ENCODE data around the gene PHF2. TPM values are rescaled to one million over a fixed set of nuclear protein-coding genes. Genes with fewer than 3 reads are reported as not detected.

The PHF2 gene
- total RNA-seq (2014; rRNA removed): 15.2 and 16.7 TPM in 2 replicates
- polyA plus RNA-seq (2012): 9.1 TPM

- no peak for DNase-seq (ENCODE audit: low read depth)
These were observed at the start of gene PHF2 for GRCh38 chr9:93576258-93577077. Gene PHF2 (plus strand): TSS chr9:93576584. CDS start chr9:93576774, 190 bp downstream.

- DNase-seq (ENCODE audit: low read depth): peak; percentile 19
These were observed 45.0 kb upstream of the PHF2 start for GRCh38 chr9:93531374-93531773.

- no peak for DNase-seq (ENCODE audit: low read depth)
These were observed 44.2 kb upstream of the PHF2 start for GRCh38 chr9:93532141-93532540.

GRCh38 chr9:93533863-93534262 is 42.5 kb upstream of the PHF2 start:
- DNase-seq (ENCODE audit: low read depth): no peak

GRCh38 chr9:93536167-93536566 is 40.2 kb upstream of the PHF2 start:
- DNase-seq (ENCODE audit: low read depth): no peak

- no peak for DNase-seq (ENCODE audit: low read depth)
These were observed 39.5 kb upstream of the PHF2 start for GRCh38 chr9:93536874-93537273.

GRCh38 chr9:93540305-93540704 is 36.1 kb upstream of the PHF2 start:
- DNase-seq (ENCODE audit: low read depth): no peak

GRCh38 chr9:93541005-93541404 is 35.4 kb upstream of the PHF2 start:
- DNase-seq (ENCODE audit: low read depth): no peak

GRCh38 chr9:93541581-93542349 is 34.6 kb upstream of the PHF2 start:
- DNase-seq (ENCODE audit: low read depth): no peak

GRCh38 chr9:93543117-93543516 is 33.3 kb upstream of the PHF2 start:
- no peak for DNase-seq (ENCODE audit: low read depth)

GRCh38 chr9:93546356-93546755 is 30.0 kb upstream of the PHF2 start:
- DNase-seq (ENCODE audit: low read depth): no peak

GRCh38 chr9:93549611-93550010 is 26.8 kb upstream of the PHF2 start:
- DNase-seq (ENCODE audit: low read depth): peak; percentile 28

- no peak for DNase-seq (ENCODE audit: low read depth)
These were observed 23.5 kb upstream of the PHF2 start for GRCh38 chr9:93552923-93553322.

- DNase-seq (ENCODE audit: low read depth): no peak
These were observed 21.0 kb upstream of the PHF2 start for GRCh38 chr9:93555370-93555769.

GRCh38 chr9:93557366-93558137 is 18.8 kb upstream of the PHF2 start:
- DNase-seq (ENCODE audit: low read depth): no peak

- no peak for DNase-seq (ENCODE audit: low read depth)
These were observed 17.9 kb upstream of the PHF2 start for GRCh38 chr9:93558503-93558902.

- DNase-seq (ENCODE audit: low read depth): no peak
These were observed 15.4 kb upstream of the PHF2 start for GRCh38 chr9:93560991-93561390.

- no peak for DNase-seq (ENCODE audit: low read depth)
These were observed 14.2 kb upstream of the PHF2 start for GRCh38 chr9:93562157-93562556.

GRCh38 chr9:93565089-93565488 is 11.3 kb upstream of the PHF2 start:
- no peak for DNase-seq (ENCODE audit: low read depth)

- DNase-seq (ENCODE audit: low read depth): peak; percentile 92
These were observed 9.7 kb upstream of the PHF2 start for GRCh38 chr9:93566408-93567270.
